Measurements from ENCODE around the gene WDR45B.

DNA sequence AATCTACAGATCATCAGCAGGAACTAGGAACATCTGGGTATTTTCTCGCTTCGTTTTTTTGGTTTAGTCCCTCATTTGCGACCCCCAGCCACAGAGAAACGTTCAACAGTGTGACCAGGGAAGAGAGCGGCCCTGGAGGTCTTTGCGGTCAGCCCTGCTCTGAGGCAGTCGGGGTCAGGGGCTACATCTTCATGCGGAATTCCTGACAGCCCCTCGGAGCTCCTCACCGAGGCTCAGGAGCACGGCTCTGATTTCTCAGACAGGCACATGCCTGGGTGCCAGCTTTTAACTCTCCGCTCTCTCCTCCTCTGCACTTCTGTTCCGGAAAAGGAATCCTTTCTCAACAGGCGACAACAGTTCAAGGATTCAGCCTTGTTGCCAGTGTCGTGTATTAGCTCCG, 8.0 kb upstream of the WDR45B start:
- no peak for TF ChIP-seq POLR2A (IDR thresholded peaks at IDR 0.05)
- TF ChIP-seq, protein P1, sequence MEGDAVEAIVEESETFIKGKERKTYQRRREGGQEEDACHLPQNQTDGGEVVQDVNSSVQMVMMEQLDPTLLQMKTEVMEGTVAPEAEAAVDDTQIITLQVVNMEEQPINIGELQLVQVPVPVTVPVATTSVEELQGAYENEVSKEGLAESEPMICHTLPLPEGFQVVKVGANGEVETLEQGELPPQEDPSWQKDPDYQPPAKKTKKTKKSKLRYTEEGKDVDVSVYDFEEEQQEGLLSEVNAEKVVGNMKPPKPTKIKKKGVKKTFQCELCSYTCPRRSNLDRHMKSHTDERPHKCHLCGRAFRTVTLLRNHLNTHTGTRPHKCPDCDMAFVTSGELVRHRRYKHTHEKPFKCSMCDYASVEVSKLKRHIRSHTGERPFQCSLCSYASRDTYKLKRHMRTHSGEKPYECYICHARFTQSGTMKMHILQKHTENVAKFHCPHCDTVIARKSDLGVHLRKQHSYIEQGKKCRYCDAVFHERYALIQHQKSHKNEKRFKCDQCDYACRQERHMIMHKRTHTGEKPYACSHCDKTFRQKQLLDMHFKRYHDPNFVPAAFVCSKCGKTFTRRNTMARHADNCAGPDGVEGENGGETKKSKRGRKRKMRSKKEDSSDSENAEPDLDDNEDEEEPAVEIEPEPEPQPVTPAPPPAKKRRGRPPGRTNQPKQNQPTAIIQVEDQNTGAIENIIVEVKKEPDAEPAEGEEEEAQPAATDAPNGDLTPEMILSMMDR (IDR thresholded peaks at IDR 0.05) = no peak
